HepG2 (cell line): ENCODE results near the gene PRR30. TPM values are rescaled to one million over a fixed set of nuclear protein-coding genes. Genes with fewer than 3 reads are reported as not detected.

Experiments used
- ATM ChIP-seq: fragments of 450-650 bp; IDR thresholded peaks from 2 replicates; pipeline ENCODE4 v1.7.1; 2017; ENCODE audit warnings: mild to moderate bottlenecking, borderline replicate concordance
- CCDC6 ChIP-seq: sonication (generic); formaldehyde crosslinking; IDR thresholded peaks from 2 replicates; pipeline ENCODE4 v1.8.1; 2022; ENCODE audit warnings: mild to moderate bottlenecking, missing genetic modification reagents, moderate library complexity
- KLF12 ChIP-seq: sonication (generic); formaldehyde crosslinking; IDR thresholded peaks from 2 replicates; pipeline ENCODE4 v1.4.0; 2020; ENCODE audit warnings: missing genetic modification reagents, borderline replicate concordance
- MIXL1 ChIP-seq: IDR thresholded peaks from 2 replicates; pipeline ENCODE4 v1.6.1; 2016
- PAXIP1 ChIP-seq: sonication (generic); formaldehyde crosslinking; conservative IDR thresholded peaks from 2 replicates; pipeline ENCODE4 v1.4.0; 2020; ENCODE audit warnings: mild to moderate bottlenecking, missing genetic modification reagents, moderate library complexity
- REXO4 ChIP-seq: sonication (generic); formaldehyde crosslinking; IDR thresholded peaks from 2 replicates; pipeline ENCODE4 v1.8.0; 2022; ENCODE audit warnings: missing genetic modification reagents, mild to moderate bottlenecking, borderline replicate concordance
- RORA ChIP-seq: sonication (generic); formaldehyde crosslinking; IDR thresholded peaks from 2 replicates; pipeline ENCODE4 v1.5.0; 2020; ENCODE audit warnings: mild to moderate bottlenecking, missing genetic modification reagents, moderate library complexity
- TBP ChIP-seq: sonication (generic); formaldehyde crosslinking; IDR thresholded peaks from 2 replicates; pipeline ENCODE4 v1.5.0; 2020; ENCODE audit warnings: missing genetic modification reagents
- ZBTB25 ChIP-seq: IDR thresholded peaks from 2 replicates; pipeline ENCODE4 v1.6.1; 2018; ENCODE audit warnings: missing genetic modification reagents
- ZFP37 ChIP-seq: sonication (generic); formaldehyde crosslinking; IDR thresholded peaks from 2 replicates; pipeline ENCODE4 v1.4.0; 2020; ENCODE audit warnings: missing genetic modification reagents, borderline replicate concordance
- ZFP90 ChIP-seq: sonication (generic); formaldehyde crosslinking; IDR thresholded peaks from 2 replicates; pipeline ENCODE4 v1.8.0; 2022; ENCODE audit warnings: missing genetic modification reagents, mild to moderate bottlenecking, inconsistent platforms, borderline replicate concordance
- ZNF101 ChIP-seq: sonication (generic); formaldehyde crosslinking; IDR thresholded peaks from 2 replicates; pipeline ENCODE4 v1.4.0; 2020; ENCODE audit warnings: mild to moderate bottlenecking, low read depth, missing genetic modification reagents, borderline replicate concordance
- ZNF256 ChIP-seq: sonication (generic); formaldehyde crosslinking; conservative IDR thresholded peaks from 2 replicates; pipeline ENCODE4 v1.4.0; 2020; ENCODE audit warnings: missing genetic modification reagents
- ZNF317 ChIP-seq: sonication (generic); formaldehyde crosslinking; IDR thresholded peaks from 2 replicates; pipeline ENCODE4 v1.5.0; 2020; ENCODE audit warnings: mild to moderate bottlenecking, missing genetic modification reagents
- ZNF343 ChIP-seq: sonication (generic); formaldehyde crosslinking; IDR thresholded peaks from 2 replicates; pipeline ENCODE4 v1.4.0; 2020; ENCODE audit warnings: mild to moderate bottlenecking, missing genetic modification reagents
- ZNF556 ChIP-seq: sonication (generic); formaldehyde crosslinking; IDR thresholded peaks from 2 replicates; pipeline ENCODE4 v1.4.0; 2020; ENCODE audit warnings: mild to moderate bottlenecking, missing genetic modification reagents, borderline replicate concordance
- ZSCAN29 ChIP-seq: sonication (generic); formaldehyde crosslinking; conservative IDR thresholded peaks from 2 replicates; pipeline ENCODE4 v1.4.0; 2020; ENCODE audit warnings: mild to moderate bottlenecking, missing genetic modification reagents
- polyA plus RNA-seq, 8 experiments: library from polyadenylated mRNA; depleted of rRNA in 3 of 8; stranded (reverse) in 7 of 8; unstranded in 1 of 8; fragments of >200 nt; fragmentation: Illumina TruSeq in 4 of 8; extraction: Trizol in 4 of 8; gene quantifications; 2 replicates each; pipeline versions ENCODE4 v1.2.1 to v1.2.3, GENCODE V29; 2011 to 2016; ENCODE audit warnings: low read depth in 4 of 8, missing spikeins in 1 of 8, mixed read lengths in 1 of 8; ENCODE audit not compliant: insufficient read depth in 1 of 8
- total RNA-seq, 5 experiments: library from RNA; depleted of rRNA; stranded (reverse); fragments of >200 nt; fragmentation: Illumina TruSeq; extraction: Trizol; gene quantifications; 2 replicates each; pipeline ENCODE4 v1.2.3, GENCODE V29; 2016; ENCODE audit warnings: low read depth in 1 of 5
- TF ChIP-seq, protein P1 (sequence below), 2 experiments: sonication (generic) in 1 of 2; formaldehyde crosslinking in 1 of 2; IDR thresholded peaks; 2 replicates each; pipeline versions ENCODE4 v1.4.0 to v1.6.1; 2016 to 2020; ENCODE audit warnings: borderline replicate concordance in 1 of 2, low read depth in 1 of 2, mild to moderate bottlenecking in 1 of 2, missing genetic modification reagents in 1 of 2

The PRR30 gene
- total and polyA plus RNA-seq, 2 of the 13 experiments (the other 11 are each of a cell fraction or from before 2014, with no cell fraction given), result not detected

GRCh38 chr2:27093430-27094352, 45.5 kb downstream of the PRR30 start (continued):
- peak; percentile 60; the same call in 1 of the 2 replicates for TF ChIP-seq ZBTB25
- peak; percentile 37; the same call in 1 of the 2 replicates for TF ChIP-seq ZNF317 (CRISPR knock-in tag)
- TF ChIP-seq KLF12, result no peak
- no peak for TF ChIP-seq ZNF101 (CRISPR knock-in tag)
- TF ChIP-seq, protein P1, sequence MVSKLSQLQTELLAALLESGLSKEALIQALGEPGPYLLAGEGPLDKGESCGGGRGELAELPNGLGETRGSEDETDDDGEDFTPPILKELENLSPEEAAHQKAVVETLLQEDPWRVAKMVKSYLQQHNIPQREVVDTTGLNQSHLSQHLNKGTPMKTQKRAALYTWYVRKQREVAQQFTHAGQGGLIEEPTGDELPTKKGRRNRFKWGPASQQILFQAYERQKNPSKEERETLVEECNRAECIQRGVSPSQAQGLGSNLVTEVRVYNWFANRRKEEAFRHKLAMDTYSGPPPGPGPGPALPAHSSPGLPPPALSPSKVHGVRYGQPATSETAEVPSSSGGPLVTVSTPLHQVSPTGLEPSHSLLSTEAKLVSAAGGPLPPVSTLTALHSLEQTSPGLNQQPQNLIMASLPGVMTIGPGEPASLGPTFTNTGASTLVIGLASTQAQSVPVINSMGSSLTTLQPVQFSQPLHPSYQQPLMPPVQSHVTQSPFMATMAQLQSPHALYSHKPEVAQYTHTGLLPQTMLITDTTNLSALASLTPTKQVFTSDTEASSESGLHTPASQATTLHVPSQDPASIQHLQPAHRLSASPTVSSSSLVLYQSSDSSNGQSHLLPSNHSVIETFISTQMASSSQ (IDR thresholded peaks at IDR 0.05; ENCODE audit: low read depth), result peak; percentile 100
- TF ChIP-seq, protein P1 (CRISPR knock-in tag; IDR thresholded peaks at IDR 0.05; ENCODE audit: borderline replicate concordance), result peak; percentile 99
- peak; percentile 96 for TF ChIP-seq MIXL1
- TF ChIP-seq ZFP37 (CRISPR knock-in tag), result 0 out of 2 replicates have a peak, but pooled peaks have one; percentile 93
- peak; percentile 44; the same call in 1 of the 2 replicates for TF ChIP-seq ZFP90
- peak; percentile 71; the same call in 1 of the 2 replicates for TF ChIP-seq ZNF343
- TF ChIP-seq RORA (CRISPR knock-in tag), result no peak
- 0 out of 2 replicates have a peak, but pooled peaks have one; percentile 15 for TF ChIP-seq ZNF556 (CRISPR knock-in tag)
- TF ChIP-seq PAXIP1 (CRISPR knock-in tag), result peak; percentile 98
- TF ChIP-seq CCDC6, result peak; percentile 73
- TF ChIP-seq REXO4 (CRISPR knock-in tag), result no peak
- TF ChIP-seq ATM, result no peak
- peak; percentile 82 for TF ChIP-seq ZSCAN29 (CRISPR knock-in tag)
- 0 out of 2 replicates have a peak, but pooled peaks have one; percentile 22 for TF ChIP-seq TBP
- 0 out of 2 replicates have a peak, but pooled peaks have one; percentile 63 for TF ChIP-seq ZNF256
